ENCODE data around the gene CDT1. TPM values are rescaled to one million over a fixed set of nuclear protein-coding genes. Genes with fewer than 3 reads are reported as not detected.
A peak's percentile ranks its signal among the peaks of the same experiment; 100 is the strongest.

The CDT1 gene
- total and polyA plus RNA-seq, 10 of the 15 experiments (the other 5 are each of a cell fraction or from before 2014, with no cell fraction given) = 0.50 to 87.6 (median 8.8) TPM

GRCh38 chr16:88809676-88810165 is 6.1 kb downstream of the CDT1 start:
- peaks cover 6 to 42% of the 10 kb centered on the region in 2 experiments; a peak in 3 of 4 replicates for H3K36me3 ChIP-seq (ENCODE audit: control insufficient read depth in 2 of 2, insufficient read depth in 2 of 2, low read length in 1 of 2)
- ChIA-PET POLR2A (interaction anchor here (0.9 to 4.2 kb wide), 4 partner anchors 8 to 160 kb away, joined by 3 to 30 read pairs (median 6); no protein-coding TSS in a partner anchor), SMC1A (ENCODE audit: uncharacterized antibody, unreplicated experiment) (interaction anchor here (0.8 to 2.0 kb wide), 5 partner anchors 8 to 72 kb away, joined by 3 to 7 read pairs (median 5); no protein-coding TSS in a partner anchor), RAD21 (ENCODE audit: unreplicated experiment) (interaction anchor here (1.0 to 3.4 kb wide), 6 partner anchors 9 to 357 kb away, joined by 3 to 13 read pairs (median 6); partner anchors contain the start of gene PIEZO1), CTCF (interaction anchor here (0.6 to 3.2 kb wide), 5 partner anchors 9 to 406 kb away, joined by 3 to 17 read pairs (median 4); no protein-coding TSS in a partner anchor)
- H3K4me2 ChIP-seq (ENCODE audit: control insufficient read depth, insufficient read depth) = peak overlapping the region; percentile 85
- in situ Hi-C loops (cut with MboI) = no loop called here
- H3K79me2 ChIP-seq (ENCODE audit: control insufficient read depth, insufficient read depth, low read length) = peaks cover 43% of the 10 kb centered on the region
- no peak overlapping the region for H2AFZ ChIP-seq (ENCODE audit: control insufficient read depth, low read depth, low read length)
- peak overlapping the region; percentile 85 for H3K4me3 ChIP-seq
- 60% methylated on average over 9 of the region's 10 CpGs for WGBS (ENCODE audit: insufficient coverage, insufficient replicate concordance, low lambda C conversion rate, missing lambda C conversion rate)
- ATAC-seq (no peak), FAIRE-seq (peak; percentile 35), DNase-seq (ENCODE audit: low read depth, low spot score) (no peak)
- H3K27ac ChIP-seq (ENCODE audit: control insufficient read depth, insufficient read depth) = no peak overlapping the region; the same call in 1 of the 2 replicates
- H3K4me1 ChIP-seq (ENCODE audit: control insufficient read depth, insufficient read depth, low read length) = peaks cover 23% of the 10 kb centered on the region
- no peaks in the 10 kb centered on the region for H4K20me1 ChIP-seq (ENCODE audit: control insufficient read depth, insufficient read depth)
- H3K9me3 ChIP-seq (replicated peaks; ENCODE audit: control insufficient read depth, insufficient read depth, low read length) = no peaks in the 10 kb centered on the region
- H3K27me3 ChIP-seq (replicated peaks in 1 of 2; ENCODE audit: control insufficient read depth in 2 of 2, insufficient read depth in 2 of 2, low read length in 1 of 2) = no peaks in the 10 kb centered on the region
- BruUV-seq (replicated peaks) = TSS peak; percentile 70
- TF ChIP-seq TCF3 (IDR thresholded peaks at IDR 0.05; ENCODE audit: borderline replicate concordance, insufficient read depth, low read depth, low read length) = 0 out of 2 replicates have a peak, but pooled peaks have one; percentile 9
- no peak for TF ChIP-seq SMC3 (IDR thresholded peaks at IDR 0.05; ENCODE audit: borderline replicate concordance, low read length)
- peak; percentile 19 for TF ChIP-seq BCL3 (IDR thresholded peaks at IDR 0.05; ENCODE audit: borderline replicate concordance, insufficient read depth, low read depth, low read length, poor library complexity, severe bottlenecking)
- TF ChIP-seq POLR2A (IDR thresholded peaks at IDR 0.05; ENCODE audit: low read depth, low read length) = peak; percentile 69
- H3K9ac ChIP-seq (ENCODE audit: control insufficient read depth, insufficient read depth, low read length) = peak overlapping the region; percentile 88
- intact Hi-C loops (cut with micrococcal nuclease; ENCODE audit: unreplicated experiment) = loop anchor here (5.0 kb wide), 2 partner anchors 48 to 157 kb away; partner anchors contain the start of genes CYBA, GALNS and TRAPPC2L
